Caco-2 (cell line): ENCODE data around the gene SMCO4. TPM values are rescaled to one million over a fixed set of nuclear protein-coding genes. Genes with fewer than 3 reads are reported as not detected.

Experiments used
- BruUV-seq: library from RNA; stranded (reverse); fragments of 400-500 nt; replicated peaks from 2 replicates; lab custom pipeline; 2021; lab: Mats Ljungman, UMichigan
- CTCF ChIA-PET: fragments of 300-600 bp; sonication (Branson Sonifier 250); formaldehyde crosslinking; loops from one replicate; lab custom pipeline; 2022; ENCODE audit warnings: antibody characterized with exemption; lab: Charles Lee
- POLR2A ChIA-PET: fragments of 300-600 bp; sonication (Branson Sonifier 250); formaldehyde crosslinking; loops from one replicate; lab custom pipeline; 2022; ENCODE audit warnings: antibody characterized with exemption; lab: Charles Lee
- DNase-seq, 2 experiments: peaks; one replicate each; pipeline versions ENCODE4 v3.0.0 to v3.0.0-alpha.2; 2020 to 2022
- H3K27me3 ChIP-seq: replicated peaks from 2 replicates; pipeline ENCODE4 v1.6.0; 2011; ENCODE audit warnings: low read length; ENCODE audit not compliant: control insufficient read depth, insufficient read depth
- H3K36me3 ChIP-seq: 2 replicates; pipeline ENCODE4 v1.5.1; 2011; ENCODE audit warnings: low read length; ENCODE audit not compliant: control insufficient read depth, insufficient read depth
- H3K4me1 ChIP-seq: fragments of 250-450 bp; sonication (Bioruptor Pico); 2 replicates; pipeline ENCODE4 v1.5.1; 2020; ENCODE audit warnings: mild to moderate bottlenecking
- H3K4me3 ChIP-seq: 2 replicates; pipeline ENCODE4 v1.5.1; 2011; ENCODE audit warnings: low read depth, mild to moderate bottlenecking, control low read depth, low read length
- H3K9me3 ChIP-seq: fragments of 250-450 bp; sonication (Bioruptor Pico); 2 replicates; pipeline ENCODE4 v1.5.1; 2020; ENCODE audit warnings: mild to moderate bottlenecking, moderate library complexity
- H3K27ac Mint-ChIP-seq: one replicate; pipeline ENCODE4 v1.8.0; 2022; ENCODE audit warnings: mixed read lengths; ENCODE audit not compliant: unreplicated experiment
- H3K27me3 Mint-ChIP-seq: one replicate; pipeline ENCODE4 v1.8.0; 2022; ENCODE audit warnings: mixed read lengths; ENCODE audit not compliant: insufficient read depth, unreplicated experiment
- H3K36me3 Mint-ChIP-seq: one replicate; pipeline ENCODE4 v1.8.0; 2022; ENCODE audit warnings: mild to moderate bottlenecking, mixed read lengths; ENCODE audit not compliant: insufficient read depth, unreplicated experiment
- H3K4me1 Mint-ChIP-seq: one replicate; pipeline ENCODE4 v1.8.0; 2022; ENCODE audit warnings: low read depth, mixed read lengths; ENCODE audit not compliant: unreplicated experiment
- H3K4me3 Mint-ChIP-seq: one replicate; pipeline ENCODE4 v1.8.0; 2022; ENCODE audit warnings: mild to moderate bottlenecking, moderate library complexity, mixed read lengths; ENCODE audit not compliant: unreplicated experiment
- H3K9me3 Mint-ChIP-seq: one replicate; pipeline ENCODE4 v1.8.0; 2022; ENCODE audit warnings: mixed read lengths; ENCODE audit not compliant: unreplicated experiment
- intact Hi-C: fragments of 100-400 bp; cut with micrococcal nuclease; formaldehyde crosslinking; loops from one replicate; pipeline ENCODE4 v1.10.0; 2022; ENCODE audit not compliant: unreplicated experiment
- total RNA-seq: library from RNA; stranded (reverse); gene quantifications from 2 replicates; pipeline ENCODE4 v1.2.3, GENCODE V29; 2022
- TF ChIP-seq, protein P1 (sequence below), 2 experiments: fragments of 200-600 bp in 1 of 2; IDR thresholded peaks; 1 replicate in 1 of 2; 2 replicates in 1 of 2; pipeline versions ENCODE4 v1.5.1 to v1.8.0; 2011 to 2022; ENCODE audit warnings: antibody characterized with exemption in 1 of 2, control low read depth in 1 of 2, inconsistent platforms in 1 of 2, low read depth in 1 of 2, low read length in 1 of 2, mild to moderate bottlenecking in 1 of 2, moderate library complexity in 1 of 2; ENCODE audit not compliant: insufficient read depth in 1 of 2, severe bottlenecking in 1 of 2, unreplicated experiment in 1 of 2

Gene SMCO4
- total RNA-seq, 1 experiment from 2014 or later, result 46.3 TPM

DNA sequence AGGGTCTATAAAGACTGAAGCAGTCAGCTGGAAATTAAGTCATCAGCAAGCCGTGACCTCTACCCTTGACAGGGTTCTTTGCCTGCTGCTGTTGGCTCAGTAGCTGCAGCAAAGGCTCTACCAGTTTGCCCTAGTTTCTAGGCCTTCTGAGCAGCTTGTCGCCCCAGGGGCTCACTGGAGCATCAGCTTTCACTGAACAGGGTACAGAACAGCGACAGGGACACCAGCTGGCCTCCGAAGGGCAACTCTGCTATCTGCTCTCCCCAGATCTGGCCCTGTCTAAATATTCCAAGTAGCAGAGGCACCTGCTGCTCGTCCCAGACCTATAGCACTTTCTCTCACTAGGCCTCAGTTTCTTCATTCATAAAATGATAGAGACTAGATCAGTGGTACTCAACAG, 42.4 kb downstream of the SMCO4 start:
- peaks cover 8% of the 10 kb centered on the region for H3K4me1 Mint-ChIP-seq
- no TSS peak for BruUV-seq

DNA sequence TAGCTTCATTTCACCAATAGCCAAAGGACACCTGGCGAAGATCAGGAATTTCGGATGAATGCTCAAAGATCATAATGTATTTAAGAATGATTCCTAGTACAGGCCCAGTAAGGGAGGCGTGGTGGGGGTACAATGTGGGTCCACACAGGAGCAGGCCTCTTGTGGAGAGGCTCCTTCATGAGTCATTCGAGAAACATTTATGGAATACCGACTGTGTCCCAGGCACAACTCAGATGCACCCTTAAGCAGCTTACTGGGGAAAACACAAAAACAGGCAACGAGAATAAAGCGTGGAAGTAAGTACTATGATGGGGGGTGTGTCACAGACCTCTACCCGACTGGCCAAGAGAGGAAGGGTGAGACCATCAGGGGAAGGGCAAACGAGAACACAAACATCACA, 44.5 kb downstream of the SMCO4 start:
- no peak for DNase-seq
- TF ChIP-seq, protein P1, sequence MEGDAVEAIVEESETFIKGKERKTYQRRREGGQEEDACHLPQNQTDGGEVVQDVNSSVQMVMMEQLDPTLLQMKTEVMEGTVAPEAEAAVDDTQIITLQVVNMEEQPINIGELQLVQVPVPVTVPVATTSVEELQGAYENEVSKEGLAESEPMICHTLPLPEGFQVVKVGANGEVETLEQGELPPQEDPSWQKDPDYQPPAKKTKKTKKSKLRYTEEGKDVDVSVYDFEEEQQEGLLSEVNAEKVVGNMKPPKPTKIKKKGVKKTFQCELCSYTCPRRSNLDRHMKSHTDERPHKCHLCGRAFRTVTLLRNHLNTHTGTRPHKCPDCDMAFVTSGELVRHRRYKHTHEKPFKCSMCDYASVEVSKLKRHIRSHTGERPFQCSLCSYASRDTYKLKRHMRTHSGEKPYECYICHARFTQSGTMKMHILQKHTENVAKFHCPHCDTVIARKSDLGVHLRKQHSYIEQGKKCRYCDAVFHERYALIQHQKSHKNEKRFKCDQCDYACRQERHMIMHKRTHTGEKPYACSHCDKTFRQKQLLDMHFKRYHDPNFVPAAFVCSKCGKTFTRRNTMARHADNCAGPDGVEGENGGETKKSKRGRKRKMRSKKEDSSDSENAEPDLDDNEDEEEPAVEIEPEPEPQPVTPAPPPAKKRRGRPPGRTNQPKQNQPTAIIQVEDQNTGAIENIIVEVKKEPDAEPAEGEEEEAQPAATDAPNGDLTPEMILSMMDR (IDR thresholded peaks at IDR 0.05; ENCODE audit: insufficient read depth in 1 of 2, low read depth in 1 of 2, low read length in 1 of 2, severe bottlenecking in 1 of 2, unreplicated experiment in 1 of 2), result no peak
- Histone ChIP-seq H3K4me3 (no peak overlapping the region), H3K27me3 (no peaks in the 10 kb centered on the region), H3K4me1 (peaks cover 16% of the 10 kb centered on the region), H3K36me3 (no peaks in the 10 kb centered on the region), H3K9me3 (no peaks in the 10 kb centered on the region)
- ChIA-PET POLR2A (no interaction called here), CTCF (no interaction called here)
- BruUV-seq, result no TSS peak
- H3K4me1 Mint-ChIP-seq, result peaks cover 22% of the 10 kb centered on the region
- H3K27me3 Mint-ChIP-seq, result no peaks in the 10 kb centered on the region
- peak overlapping the region; percentile 1 for H3K27ac Mint-ChIP-seq
- intact Hi-C loops, result no loop called here
- H3K36me3 Mint-ChIP-seq, result peaks cover 4% of the 10 kb centered on the region
- no peak overlapping the region for H3K4me3 Mint-ChIP-seq
- no peaks in the 10 kb centered on the region for H3K9me3 Mint-ChIP-seq

More for the DNA sequence above, 42.4 kb downstream of the SMCO4 start:
- Mint-ChIP-seq H3K27me3 (no peaks in the 10 kb centered on the region), H3K36me3 (no peaks in the 10 kb centered on the region), H3K4me3 (no peak overlapping the region), H3K9me3 (no peaks in the 10 kb centered on the region), H3K27ac (no peak overlapping the region)
- no peaks in the 10 kb centered on the region for H3K36me3 ChIP-seq
- intact Hi-C loops, result no loop called here
- no peak for DNase-seq
- H3K4me1 ChIP-seq, result peaks cover 14% of the 10 kb centered on the region; the same call in 1 of the 2 replicates
- CTCF ChIA-PET, result no interaction called here
- H3K27me3 ChIP-seq, result no peaks in the 10 kb centered on the region
- POLR2A ChIA-PET, result no interaction called here
- TF ChIP-seq, protein P1 (IDR thresholded peaks at IDR 0.05; ENCODE audit: insufficient read depth in 1 of 2, low read depth in 1 of 2, low read length in 1 of 2, severe bottlenecking in 1 of 2, unreplicated experiment in 1 of 2), result no peak
- no peak overlapping the region for H3K4me3 ChIP-seq
- H3K9me3 ChIP-seq, result no peaks in the 10 kb centered on the region

DNA sequence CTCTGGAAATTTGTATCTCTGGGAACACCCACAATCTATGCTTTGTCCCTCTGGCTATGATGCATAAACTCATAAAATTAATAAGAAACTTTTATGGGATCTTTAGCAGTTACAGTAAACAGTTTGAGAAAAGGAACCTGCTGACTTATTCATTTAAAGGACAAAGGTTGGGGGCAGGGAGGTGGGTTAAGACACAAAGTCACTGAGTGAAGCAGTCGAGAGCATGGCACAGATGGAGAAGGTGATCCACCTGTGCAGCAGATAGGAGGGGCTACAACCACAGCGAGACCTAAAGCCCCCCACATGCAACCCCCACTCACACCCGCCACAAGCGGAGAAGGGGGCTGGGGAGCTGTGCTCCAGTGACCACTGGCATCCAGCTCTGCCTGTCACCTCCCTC, 45.0 kb downstream of the SMCO4 start:
- Histone ChIP-seq H3K36me3 (no peaks in the 10 kb centered on the region), H3K4me1 (peaks cover 21% of the 10 kb centered on the region), H3K4me3 (no peak overlapping the region), H3K9me3 (no peaks in the 10 kb centered on the region), H3K27me3 (no peaks in the 10 kb centered on the region)
- intact Hi-C loops, result no loop called here
- POLR2A ChIA-PET, result no interaction called here
- no peaks in the 10 kb centered on the region for H3K9me3 Mint-ChIP-seq
- TF ChIP-seq, protein P1 (IDR thresholded peaks at IDR 0.05; ENCODE audit: insufficient read depth in 1 of 2, low read depth in 1 of 2, low read length in 1 of 2, severe bottlenecking in 1 of 2, unreplicated experiment in 1 of 2), result no peak
- no peaks in the 10 kb centered on the region for H3K27me3 Mint-ChIP-seq
- DNase-seq, result no peak
- no peak overlapping the region for H3K27ac Mint-ChIP-seq
- no peak overlapping the region for H3K4me3 Mint-ChIP-seq
- BruUV-seq, result no TSS peak
- H3K36me3 Mint-ChIP-seq, result peaks cover 5% of the 10 kb centered on the region
- CTCF ChIA-PET, result no interaction called here
- peaks cover 27% of the 10 kb centered on the region for H3K4me1 Mint-ChIP-seq
